ENCODE results near the gene ASCL5.

Gene ASCL5

DNA sequence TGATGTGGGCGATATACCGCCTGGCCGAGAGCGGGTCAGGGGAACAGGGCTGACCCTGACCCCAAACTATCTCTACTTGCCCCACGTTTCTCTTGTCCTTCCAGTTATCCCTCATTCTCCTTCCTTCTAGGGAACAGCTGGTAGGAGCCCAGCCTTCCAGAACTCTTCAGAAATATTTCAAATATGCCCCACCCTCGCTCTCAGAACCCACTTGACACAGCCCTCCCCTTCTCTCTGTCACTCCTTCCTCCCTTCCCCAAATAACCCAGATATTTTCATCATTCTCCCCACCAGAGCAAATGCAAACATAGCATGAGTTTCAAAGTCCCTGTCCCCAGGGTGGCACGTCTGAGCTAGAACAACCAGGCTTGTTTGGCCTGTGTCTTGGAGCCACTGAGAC, 15.8 kb downstream of the ASCL5 start:
- no peak for DNase-seq (ENCODE audit: low read depth in 3 of 3)

DNA sequence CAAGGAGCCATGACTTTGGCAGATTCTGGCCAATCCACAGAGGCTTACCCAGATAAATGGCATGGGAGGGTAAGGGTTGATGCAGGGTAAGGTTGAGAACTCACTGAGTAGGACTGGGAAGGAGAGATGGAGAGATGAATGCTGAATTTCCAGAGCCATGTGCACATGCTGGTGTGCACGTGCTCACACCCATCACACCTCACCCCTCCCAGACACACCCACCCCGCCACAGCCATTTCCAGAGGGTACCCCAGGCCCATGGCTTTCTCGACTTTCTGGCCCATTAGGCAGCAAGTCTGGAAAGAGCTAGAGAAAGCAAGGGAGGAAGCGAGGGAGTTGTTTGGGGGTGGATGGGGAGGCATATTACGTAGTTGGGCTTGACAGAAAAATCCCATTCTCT, 16.4 kb downstream of the ASCL5 start:
- no peak for DNase-seq (ENCODE audit: low read depth in 3 of 3)

- DNase-seq (ENCODE audit: low read depth in 3 of 3), result no peak
Observed at GRCh38 chr1:201110138-201110537, 16.8 kb downstream of the ASCL5 start.

GRCh38 chr1:201109651-201110050, 17.3 kb downstream of the ASCL5 start:
- DNase-seq (ENCODE audit: low read depth in 3 of 3), result no peak

- DNase-seq (ENCODE audit: low read depth in 3 of 3), result no peak
Observed at GRCh38 chr1:201108614-201109013, 18.4 kb downstream of the ASCL5 start.

GRCh38 chr1:201105688-201106087, 21.3 kb downstream of the ASCL5 start:
- no peak for DNase-seq (ENCODE audit: low read depth in 3 of 3)

DNA sequence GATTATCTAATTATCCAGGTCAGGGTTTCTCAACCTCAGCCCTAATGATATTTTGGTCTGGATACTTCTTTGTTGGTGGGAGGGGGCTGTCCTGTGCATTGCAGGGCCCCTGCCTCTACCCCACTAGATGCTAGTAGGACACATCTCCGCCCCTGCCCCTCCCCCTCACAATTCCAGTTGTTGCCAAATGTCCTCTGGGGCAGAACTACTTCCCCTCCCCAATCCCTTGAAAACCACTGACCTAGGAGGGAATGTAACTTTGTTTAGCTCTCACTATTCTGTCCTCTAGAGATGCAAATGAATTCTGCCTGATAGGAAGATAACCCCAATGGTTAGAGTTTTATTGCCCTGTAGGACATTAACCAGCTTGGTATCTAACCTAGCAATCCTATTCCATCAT, 22.8 kb downstream of the ASCL5 start:
- DNase-seq (ENCODE audit: low read depth in 3 of 3), result no peak

- DNase-seq (ENCODE audit: low read depth in 3 of 3), result no peak
Observed at GRCh38 chr1:201103666-201104065, 23.3 kb downstream of the ASCL5 start.

GRCh38 chr1:201100169-201100930, 26.6 kb downstream of the ASCL5 start:
- no peak for DNase-seq (ENCODE audit: low read depth in 3 of 3)

GRCh38 chr1:201098992-201099677, 27.8 kb downstream of the ASCL5 start:
- DNase-seq (ENCODE audit: low read depth in 3 of 3), result no peak

DNA sequence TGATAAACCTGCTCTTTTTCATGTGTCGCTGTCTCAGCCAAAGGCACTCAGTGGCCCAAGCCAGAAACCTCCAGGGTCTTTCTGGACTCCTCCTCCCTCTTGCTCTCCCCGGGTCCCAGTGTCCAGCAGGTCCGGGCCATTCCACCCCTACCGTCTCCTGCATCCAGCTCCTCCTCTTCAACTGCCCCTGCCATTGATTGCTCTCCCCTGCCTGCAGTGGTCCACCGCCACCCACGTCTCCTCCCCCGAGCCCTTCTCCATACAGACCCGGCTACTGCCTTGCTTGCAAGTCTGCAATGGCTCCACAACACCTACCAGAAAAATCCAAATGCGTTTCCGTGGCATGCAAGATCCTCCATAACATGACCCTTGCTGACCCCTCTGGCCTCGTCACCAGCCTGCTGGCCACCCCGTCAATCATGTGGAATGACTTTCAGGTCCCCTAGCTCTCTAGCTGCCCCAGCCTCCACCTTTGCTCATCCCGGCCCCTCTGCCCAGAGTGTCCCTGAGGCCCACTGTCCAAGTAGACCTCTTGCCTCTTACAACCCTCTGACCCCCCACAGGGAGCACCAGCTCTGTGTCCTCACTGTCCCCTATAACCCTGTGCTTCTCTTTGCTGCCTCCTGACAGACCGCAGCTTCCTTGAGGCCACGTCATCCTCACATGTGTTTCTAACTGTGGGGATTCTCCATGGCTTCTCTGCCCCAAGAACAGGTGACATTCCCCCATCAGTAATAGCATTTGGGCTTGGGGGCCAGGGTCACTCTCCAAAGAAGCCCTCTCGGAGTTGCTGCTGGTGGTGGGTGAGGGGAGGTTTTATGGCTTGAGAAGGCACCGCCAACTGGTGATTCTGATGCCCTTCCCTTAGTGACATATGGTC, 29.8 kb downstream of the ASCL5 start:
- no peak for DNase-seq (ENCODE audit: low read depth in 3 of 3)

DNA sequence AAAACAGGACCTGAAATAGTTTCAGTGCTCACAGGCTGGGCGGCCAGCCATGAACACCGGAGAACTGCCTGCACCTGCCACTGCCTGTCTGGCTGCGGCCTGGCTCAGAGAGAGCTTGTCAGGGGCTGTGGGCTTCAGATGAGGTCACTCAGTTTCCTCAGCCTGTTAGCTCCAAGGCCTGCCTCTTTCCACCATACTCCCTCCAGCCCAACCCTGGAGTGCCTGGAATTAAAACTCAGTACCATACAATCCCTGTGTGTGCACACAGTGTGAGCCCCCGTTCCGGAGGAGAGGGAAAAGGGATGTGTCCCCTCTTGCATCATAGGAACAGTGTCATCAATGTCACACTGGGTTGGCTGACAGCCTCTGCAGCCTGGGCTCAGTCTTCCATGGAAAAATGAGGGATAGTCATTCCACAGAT, 30.9 kb downstream of the ASCL5 start:
- no peak for DNase-seq (ENCODE audit: low read depth in 3 of 3)

DNA sequence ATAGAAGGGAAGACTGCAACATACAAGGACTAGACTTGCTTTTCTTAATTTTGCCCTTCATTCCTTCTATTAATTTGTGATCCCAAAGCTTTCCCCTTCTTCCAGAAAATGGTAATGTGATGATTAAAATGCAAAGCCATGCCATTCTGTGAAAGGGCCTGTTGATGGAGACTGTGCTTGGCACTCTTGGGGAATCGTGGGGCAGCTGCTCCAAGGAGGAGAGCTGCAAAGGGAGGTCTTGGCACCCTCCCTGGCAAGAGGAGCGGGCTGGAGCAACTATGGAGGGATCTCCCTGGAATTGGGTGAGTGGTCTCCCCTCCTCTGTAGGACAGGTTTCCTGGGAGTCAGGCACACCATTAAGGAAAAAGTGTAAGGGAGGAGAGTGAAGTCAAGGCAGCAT, 31.4 kb downstream of the ASCL5 start:
- DNase-seq (ENCODE audit: low read depth in 3 of 3), result no peak

- DNase-seq (ENCODE audit: low read depth in 3 of 3), result no peak
Observed at GRCh38 chr1:201094832-201095231, 32.2 kb downstream of the ASCL5 start.

GRCh38 chr1:201093962-201094361, 33.0 kb downstream of the ASCL5 start:
- no peak for DNase-seq (ENCODE audit: low read depth in 3 of 3)

DNA sequence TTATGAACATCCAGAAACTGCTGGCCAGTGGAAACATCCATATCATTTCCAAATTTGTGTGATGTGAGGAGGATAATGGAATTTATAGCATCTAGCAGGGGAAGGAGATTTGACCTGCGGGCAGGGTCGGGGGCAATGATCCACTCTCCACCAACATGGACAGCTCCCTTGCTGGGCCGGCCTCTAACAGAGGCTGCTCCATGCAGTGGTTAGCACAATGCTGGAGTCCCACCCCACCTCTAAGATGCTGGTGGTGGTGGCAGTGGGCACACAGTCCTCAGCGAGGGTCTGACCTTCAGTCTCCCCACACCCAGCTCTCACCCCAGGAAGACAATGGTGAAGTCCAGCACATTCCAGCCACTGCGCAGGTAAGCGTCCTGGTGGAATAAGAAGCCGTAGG, 33.4 kb downstream of the ASCL5 start:
- no peak for DNase-seq (ENCODE audit: low read depth in 3 of 3)

DNA sequence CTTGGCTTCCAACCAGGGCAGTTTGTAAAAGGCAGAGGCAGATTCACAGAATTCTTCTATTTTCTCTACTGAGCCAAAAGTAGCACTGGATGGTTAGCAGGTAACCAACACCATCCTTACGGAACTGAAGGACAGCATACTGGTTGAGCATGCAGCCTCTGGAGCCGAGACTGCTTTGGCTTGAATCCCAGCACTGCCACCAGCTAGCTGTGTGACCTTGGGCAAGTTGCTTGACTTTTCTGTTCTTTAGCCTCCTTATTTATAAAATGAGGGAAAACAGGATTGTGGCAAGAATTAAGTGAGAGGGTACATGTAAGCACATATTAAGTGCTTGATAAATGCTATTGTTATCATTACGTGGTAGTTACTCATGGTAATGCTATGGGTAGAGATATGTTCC, 34.2 kb downstream of the ASCL5 start:
- no peak for DNase-seq (ENCODE audit: low read depth in 3 of 3)

GRCh38 chr1:201091256-201091655, 35.7 kb downstream of the ASCL5 start:
- DNase-seq (ENCODE audit: low read depth in 3 of 3), result no peak

GRCh38 chr1:201090541-201090940, 36.4 kb downstream of the ASCL5 start:
- no peak for DNase-seq (ENCODE audit: low read depth in 3 of 3)

- DNase-seq (ENCODE audit: low read depth in 3 of 3), result no peak
Observed at GRCh38 chr1:201089596-201089995, 37.4 kb downstream of the ASCL5 start.

DNA sequence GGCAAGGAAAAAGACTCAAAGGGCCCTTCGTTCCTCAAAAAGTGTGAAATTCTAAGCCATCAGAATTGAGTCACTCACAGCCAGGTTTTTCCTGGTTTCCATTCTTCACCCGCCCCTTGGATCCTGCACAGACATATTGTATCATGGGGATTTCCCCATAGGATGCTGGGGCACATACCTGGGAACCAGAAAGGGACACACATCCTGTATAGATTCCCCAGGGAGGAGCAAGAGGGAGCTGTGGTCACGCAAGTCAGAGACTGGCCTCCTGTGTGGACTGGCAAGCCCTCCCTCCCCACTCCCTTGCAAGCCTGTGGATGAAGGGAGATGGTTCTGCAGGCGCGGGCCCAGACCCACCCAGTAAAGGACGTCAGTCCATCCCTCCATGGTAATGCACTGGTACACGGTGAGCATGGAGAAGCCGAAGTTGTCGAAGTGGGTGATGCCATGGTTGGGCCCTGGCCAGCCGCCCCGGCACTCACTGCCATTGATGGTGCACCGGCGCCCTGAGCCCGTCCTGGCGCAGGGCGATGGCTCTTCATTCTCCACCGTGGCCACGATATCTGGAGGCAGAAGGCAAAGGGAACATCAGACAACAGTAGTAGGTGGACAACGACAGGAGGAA, 38.0 kb downstream of the ASCL5 start:
- no peak for DNase-seq (ENCODE audit: low read depth in 3 of 3)

GRCh38 chr1:201088395-201088794, 38.6 kb downstream of the ASCL5 start:
- DNase-seq (ENCODE audit: low read depth in 3 of 3), result no peak

Data from stimulated activated CD4-positive, alpha-beta T cell treated with anti-CD3 and anti-CD28 coated beads, TNF-alpha, amount 100 ng/mL, for 4 hours (primary cell).